Retinal pigment epithelial cell (primary cell): Measurements from ENCODE around the gene MRPL42.

Experiments used
- DNase-seq: peaks from one replicate; pipeline ENCODE4 v3.0.0-alpha.2; 2010; ENCODE audit warnings: low read depth
- H3K4me3 ChIP-seq: 2 replicates; pipeline ENCODE4 v1.5.1; 2011; ENCODE audit warnings: mild to moderate bottlenecking, low read length, control low read depth, moderate library complexity
- CTCF ChIP-seq: conservative IDR thresholded peaks from 2 replicates; pipeline ENCODE4 v1.5.1; 2011; ENCODE audit warnings: low read depth, low read length, control low read depth, inconsistent platforms

Gene MRPL42

DNA sequence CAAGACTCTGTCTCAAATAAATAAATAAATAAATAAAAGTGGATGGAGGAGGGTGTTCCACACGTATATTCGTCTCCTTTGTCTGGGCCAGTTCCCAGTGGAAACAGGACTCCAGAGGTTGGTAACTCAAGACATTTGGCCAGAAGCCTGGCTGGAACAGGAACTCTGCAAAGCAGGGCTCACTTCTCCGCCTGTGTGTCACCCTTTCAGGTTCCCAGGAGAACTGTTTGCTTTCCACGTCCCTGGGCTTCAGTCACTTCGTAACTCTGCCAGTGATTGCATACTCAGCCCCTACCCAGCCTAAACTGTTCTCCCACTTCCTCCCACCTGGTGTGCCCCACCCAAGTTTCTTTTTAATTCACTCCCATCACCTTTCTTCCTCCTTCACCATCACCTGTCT, 18.5 kb upstream of the MRPL42 start:
- no peak overlapping the region for H3K4me3 ChIP-seq
- TF ChIP-seq CTCF = no peak
- DNase-seq = no peak

- no peak for DNase-seq
- TF ChIP-seq CTCF = no peak
- no peak overlapping the region for H3K4me3 ChIP-seq
Observed at GRCh38 chr12:93449277-93449676, 18.0 kb upstream of the MRPL42 start.

DNA sequence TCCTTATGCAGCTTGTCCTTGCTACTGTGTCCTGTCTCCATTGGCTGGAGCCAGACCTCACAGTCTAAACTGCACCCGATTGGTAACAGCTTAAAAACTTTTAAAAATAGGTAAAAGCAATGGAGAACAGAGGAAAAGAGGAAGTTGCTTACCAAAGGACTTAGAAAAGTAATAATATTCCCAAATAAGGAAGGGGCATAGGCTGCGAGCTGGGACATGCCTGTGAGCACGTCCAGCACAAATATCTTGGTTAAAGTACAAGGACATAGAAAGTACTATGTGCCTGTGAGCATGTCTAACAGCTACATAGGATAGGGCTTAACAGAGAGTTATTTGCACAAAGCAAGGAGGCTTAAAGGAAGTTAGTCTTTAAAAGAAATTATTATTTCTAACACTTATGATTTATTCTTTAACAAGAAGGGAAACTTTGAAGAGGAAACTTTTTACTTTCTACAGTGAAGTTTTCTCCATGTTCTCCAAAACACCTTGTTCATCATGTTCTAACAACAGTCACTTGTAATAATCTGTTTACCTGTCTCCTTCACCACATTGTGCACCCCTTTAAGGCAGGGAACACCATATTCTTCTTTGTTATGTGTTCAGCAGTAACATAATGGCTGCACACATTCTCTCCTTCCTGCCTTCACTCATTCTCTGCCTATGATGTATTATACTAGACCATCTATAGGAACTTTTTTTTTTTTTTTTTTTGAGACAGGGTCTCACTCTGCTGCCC, 15.7 kb upstream of the MRPL42 start:
- no peak overlapping the region for H3K4me3 ChIP-seq
- no peak for DNase-seq
- TF ChIP-seq CTCF = no peak

DNA sequence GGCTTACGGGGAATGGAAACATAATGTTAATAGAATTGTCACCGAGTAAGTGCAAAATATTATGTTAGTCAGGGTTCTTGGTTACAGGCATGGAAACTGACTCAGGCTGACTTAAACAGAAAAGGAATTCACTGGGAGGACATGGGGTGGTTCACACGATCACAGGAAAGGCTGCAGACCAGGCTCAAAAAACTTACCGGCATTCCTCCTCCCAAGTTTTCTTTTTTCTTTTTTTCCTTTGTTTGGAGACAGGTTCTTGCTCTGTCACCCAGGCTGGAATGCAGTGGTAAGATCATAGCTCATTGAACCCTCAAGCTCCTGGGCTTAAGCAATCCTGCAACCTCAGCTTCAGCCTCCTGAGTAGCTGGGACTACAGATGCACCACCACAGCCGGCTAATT, 13.7 kb upstream of the MRPL42 start:
- H3K4me3 ChIP-seq = no peak overlapping the region
- no peak for DNase-seq
- TF ChIP-seq CTCF = no peak

DNA sequence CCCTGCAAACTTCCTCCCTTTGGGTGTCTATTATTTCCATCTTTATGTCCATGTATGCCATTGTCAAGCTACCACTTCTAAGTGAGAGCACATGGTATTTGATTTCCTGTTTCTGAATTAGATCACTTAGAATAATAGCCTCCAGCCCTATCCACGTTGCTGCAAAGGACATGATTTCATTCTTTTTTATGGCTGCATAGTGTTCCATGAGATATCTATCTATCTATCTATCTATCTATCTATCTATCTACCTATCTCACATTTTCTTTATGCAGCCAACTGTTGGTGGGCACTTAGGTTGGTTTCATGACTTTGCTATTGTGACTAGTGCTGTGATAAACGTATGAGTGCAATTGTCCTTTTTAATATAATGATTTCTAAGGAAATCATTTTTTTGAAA, 11.2 kb upstream of the MRPL42 start:
- no peak for DNase-seq
- no peak overlapping the region for H3K4me3 ChIP-seq
- no peak for TF ChIP-seq CTCF

- no peak overlapping the region for H3K4me3 ChIP-seq
- TF ChIP-seq CTCF = no peak
- no peak for DNase-seq
Observed at GRCh38 chr12:93459097-93459496, 8.2 kb upstream of the MRPL42 start.

DNA sequence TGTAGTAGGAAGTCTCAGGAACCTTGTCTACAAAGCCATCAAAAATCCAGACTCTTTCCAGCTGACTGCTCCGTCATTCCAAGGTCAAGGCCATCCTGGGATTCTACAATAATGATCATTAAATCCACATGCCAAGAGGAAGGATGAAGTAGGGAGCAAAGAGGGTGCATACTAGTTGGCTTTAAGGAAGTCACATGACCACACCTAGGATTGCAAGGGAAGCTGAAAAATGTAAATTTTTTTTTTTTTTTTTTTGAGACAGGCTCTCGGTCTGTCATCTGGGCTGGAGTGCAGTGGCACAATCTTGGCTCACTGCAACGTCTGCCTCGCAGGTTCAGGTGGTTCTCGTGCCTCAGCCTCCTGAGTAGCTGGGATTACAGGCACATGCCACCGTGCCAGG, 7.3 kb upstream of the MRPL42 start:
- no peak for TF ChIP-seq CTCF
- no peak for DNase-seq
- no peak overlapping the region for H3K4me3 ChIP-seq
